Keratinocyte (primary cell): ENCODE data around the gene CHCHD10. TPM values are rescaled to one million over a fixed set of nuclear protein-coding genes. Genes with fewer than 3 reads are reported as not detected.
A peak's percentile ranks its signal among the peaks of the same experiment; 100 is the strongest.

Experiments used
- DNase-seq: peaks from one replicate; pipeline ENCODE4 v3.0.0-alpha.2; 2011; ENCODE audit warnings: low read depth, missing footprints, low spot score
- FAIRE-seq: peaks from 2 replicates; lab custom pipeline; 2011; peaks lifted over from hg19 to GRCh38; lab: Jason Lieb, UNC
- H2AFZ ChIP-seq: 2 replicates; pipeline ENCODE4 v1.6.0; 2012; ENCODE audit warnings: low read length, control low read depth, inconsistent platforms; ENCODE audit not compliant: control insufficient read depth
- H3K27ac ChIP-seq: 2 replicates; pipeline ENCODE4 v1.5.1; 2011; ENCODE audit warnings: low read length; ENCODE audit not compliant: control insufficient read depth, insufficient read depth
- H3K27me3 ChIP-seq: 3 replicates; pipeline ENCODE4 v1.6.0; 2011; ENCODE audit warnings: low read length; ENCODE audit not compliant: control insufficient read depth, insufficient read depth; ENCODE audit errors: extremely low read depth
- H3K36me3 ChIP-seq, 2 experiments: 2 replicates in 1 of 2; 3 replicates in 1 of 2; pipeline ENCODE4 v1.5.1; 2011; ENCODE audit warnings: low read length in 2 of 2, mild to moderate bottlenecking in 1 of 2; ENCODE audit not compliant: control insufficient read depth in 2 of 2, insufficient read depth in 2 of 2; ENCODE audit errors: extremely low read depth in 1 of 2
- H3K4me1 ChIP-seq: 3 replicates; pipeline ENCODE4 v1.5.1; 2011; ENCODE audit warnings: low read length; ENCODE audit not compliant: control insufficient read depth, insufficient read depth; ENCODE audit errors: extremely low read depth
- H3K4me2 ChIP-seq: 3 replicates; pipeline ENCODE4 v1.6.0; 2011; ENCODE audit warnings: low read depth, low read length; ENCODE audit not compliant: control insufficient read depth, insufficient read depth; ENCODE audit errors: extremely low read depth
- H3K4me3 ChIP-seq, 3 experiments: fragments of 200-600 bp in 1 of 3; sonication (generic) in 1 of 3; 2 replicates in 2 of 3; 3 replicates in 1 of 3; pipeline ENCODE4 v1.5.1; 2011 to 2016; ENCODE audit warnings: low read length in 3 of 3, mild to moderate bottlenecking in 3 of 3, control low read depth in 2 of 3, inconsistent platforms in 1 of 3, low read depth in 1 of 3, mixed read lengths in 1 of 3, mixed run types in 1 of 3, moderate library complexity in 1 of 3; ENCODE audit not compliant: control insufficient read depth in 2 of 3, insufficient read depth in 2 of 3; ENCODE audit errors: extremely low read depth in 1 of 3
- H3K79me2 ChIP-seq: 2 replicates; pipeline ENCODE4 v1.6.0; 2012; ENCODE audit warnings: low read length; ENCODE audit not compliant: control insufficient read depth, insufficient read depth
- H3K9ac ChIP-seq: 3 replicates; pipeline ENCODE4 v1.6.0; 2011; ENCODE audit warnings: low read length; ENCODE audit not compliant: control insufficient read depth, insufficient read depth; ENCODE audit errors: extremely low read depth
- H3K9me1 ChIP-seq: 3 replicates; pipeline ENCODE4 v1.6.0; 2011; ENCODE audit warnings: low read length; ENCODE audit not compliant: control insufficient read depth, insufficient read depth; ENCODE audit errors: extremely low read depth
- H3K9me3 ChIP-seq: 2 replicates; pipeline ENCODE4 v1.5.1; 2012; ENCODE audit warnings: low read depth, low read length; ENCODE audit not compliant: control insufficient read depth
- H4K20me1 ChIP-seq: 3 replicates; pipeline ENCODE4 v1.6.0; 2011; ENCODE audit warnings: low read length; ENCODE audit not compliant: control insufficient read depth, insufficient read depth; ENCODE audit errors: extremely low read depth
- EZH2 ChIP-seq: IDR thresholded peaks from one replicate; pipeline ENCODE4 v1.6.1; 2012; ENCODE audit warnings: inconsistent platforms, mild to moderate bottlenecking, low read length, moderate library complexity
- dilution Hi-C: fragments of 300-500 bp; cut with MboI; formaldehyde crosslinking; loops from one replicate; pipeline ENCODE4 v1.7.0; 2020; ENCODE audit warnings: low sequenced_read_pairs; ENCODE audit not compliant: extremely low pct_ligation_motif_present
- polyA plus RNA-seq, 5 experiments: library from polyadenylated mRNA; depleted of rRNA in 3 of 5; stranded (reverse) in 3 of 5; stranded (forward) in 1 of 5; unstranded in 1 of 5; fragments of >200 nt; gene quantifications; 1 replicate in 1 of 5; 2 replicates in 3 of 5; 3 replicates in 1 of 5; pipeline versions ENCODE4 v1.2.1 to v1.2.3, GENCODE V29; 2011 to 2012; ENCODE audit warnings: missing spikeins in 2 of 5, low read depth in 1 of 5, low replicate concordance in 1 of 5
- TF ChIP-seq, protein P1 (sequence below), 3 experiments: IDR thresholded peaks in 1 of 3; conservative IDR thresholded peaks in 1 of 3; optimal IDR thresholded peaks in 1 of 3; 2 replicates in 2 of 3; 3 replicates in 1 of 3; pipeline versions ENCODE3 to v1.5.1; 2011; ENCODE audit warnings: low read length in 3 of 3, mild to moderate bottlenecking in 3 of 3, moderate library complexity in 2 of 3, control low read depth in 1 of 3, inconsistent platforms in 1 of 3; ENCODE audit not compliant: insufficient read depth in 2 of 3; ENCODE audit errors: extremely low read depth in 1 of 3

CHCHD10 gene
- polyA plus RNA-seq, 1 donor (not counting 4 experiments of a cell fraction or from before 2014, with no cell fraction given): 10.4 TPM

- dilution Hi-C loops: no loop called here
- TF ChIP-seq, protein P1, sequence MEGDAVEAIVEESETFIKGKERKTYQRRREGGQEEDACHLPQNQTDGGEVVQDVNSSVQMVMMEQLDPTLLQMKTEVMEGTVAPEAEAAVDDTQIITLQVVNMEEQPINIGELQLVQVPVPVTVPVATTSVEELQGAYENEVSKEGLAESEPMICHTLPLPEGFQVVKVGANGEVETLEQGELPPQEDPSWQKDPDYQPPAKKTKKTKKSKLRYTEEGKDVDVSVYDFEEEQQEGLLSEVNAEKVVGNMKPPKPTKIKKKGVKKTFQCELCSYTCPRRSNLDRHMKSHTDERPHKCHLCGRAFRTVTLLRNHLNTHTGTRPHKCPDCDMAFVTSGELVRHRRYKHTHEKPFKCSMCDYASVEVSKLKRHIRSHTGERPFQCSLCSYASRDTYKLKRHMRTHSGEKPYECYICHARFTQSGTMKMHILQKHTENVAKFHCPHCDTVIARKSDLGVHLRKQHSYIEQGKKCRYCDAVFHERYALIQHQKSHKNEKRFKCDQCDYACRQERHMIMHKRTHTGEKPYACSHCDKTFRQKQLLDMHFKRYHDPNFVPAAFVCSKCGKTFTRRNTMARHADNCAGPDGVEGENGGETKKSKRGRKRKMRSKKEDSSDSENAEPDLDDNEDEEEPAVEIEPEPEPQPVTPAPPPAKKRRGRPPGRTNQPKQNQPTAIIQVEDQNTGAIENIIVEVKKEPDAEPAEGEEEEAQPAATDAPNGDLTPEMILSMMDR (optimal IDR thresholded peaks at IDR 0.05 in 1 of 3, IDR thresholded peaks at IDR 0.05 in 1 of 3, conservative IDR thresholded peaks at IDR 0.05 in 1 of 3; ENCODE audit: extremely low read depth in 1 of 3, insufficient read depth in 2 of 3, low read length in 3 of 3): no peak
- TF ChIP-seq EZH2: no peak
- H3K27me3 ChIP-seq: no peaks in the 10 kb centered on the region
- H4K20me1 ChIP-seq: peaks cover 13% of the 10 kb centered on the region
- H3K27ac ChIP-seq: no peak overlapping the region
- H3K4me2 ChIP-seq: no peak overlapping the region
- no peaks in the 10 kb centered on the region for H3K9me1 ChIP-seq
- H3K79me2 ChIP-seq: peaks cover 51% of the 10 kb centered on the region
- no peak overlapping the region for H2AFZ ChIP-seq
- no peak for FAIRE-seq
- H3K9me3 ChIP-seq: no peaks in the 10 kb centered on the region
- DNase-seq: no peak
- H3K9ac ChIP-seq: no peak overlapping the region
- H3K4me1 ChIP-seq: peaks cover 12% of the 10 kb centered on the region
- no peak overlapping the region for H3K4me3 ChIP-seq
- H3K36me3 ChIP-seq: peaks cover 12 to 13% of the 10 kb centered on the region in 2 experiments
These were observed 21.3 kb upstream of the CHCHD10 start for GRCh38 chr22:23789121-23789520.

- FAIRE-seq (no peak), DNase-seq (no peak)
- Histone ChIP-seq H3K27me3 (no peaks in the 10 kb centered on the region), H3K4me3 (peak overlapping the region; percentile 67 to 95 (median 95)), H3K79me2 (peaks cover 51% of the 10 kb centered on the region), H3K36me3 (peaks cover 7 to 8% of the 10 kb centered on the region in 2 experiments), H3K9me1 (no peaks in the 10 kb centered on the region), H3K27ac (peak overlapping the region; percentile 42), H3K4me2 (peak overlapping the region; percentile 96), H3K9ac (peak overlapping the region; percentile 96), H3K4me1 (peaks cover 12% of the 10 kb centered on the region), H2AFZ (no peak overlapping the region), H4K20me1 (peaks cover 13% of the 10 kb centered on the region), H3K9me3 (no peaks in the 10 kb centered on the region)
- TF ChIP-seq EZH2: no peak
- TF ChIP-seq, protein P1 (optimal IDR thresholded peaks at IDR 0.05 in 1 of 3, IDR thresholded peaks at IDR 0.05 in 1 of 3, conservative IDR thresholded peaks at IDR 0.05 in 1 of 3; ENCODE audit: extremely low read depth in 1 of 3, insufficient read depth in 2 of 3, low read length in 3 of 3): no peak
- dilution Hi-C loops: no loop called here
These were observed 20.1 kb upstream of the CHCHD10 start for GRCh38 chr22:23787910-23788309.
